GM18502 (cell line): ENCODE data around the gene TMEM238.
"Not testable (repeated sequence)": the region's sequence is repeated elsewhere in the genome, so short reads cannot be mapped to it uniquely, and the experiment has no call there.

Experiments used
- ATAC-seq: cut with Tn5 transposase; IDR thresholded peaks from one replicate; pipeline ENCODE4 v1.9.1; 2021; ENCODE audit warnings: mild to moderate bottlenecking; ENCODE audit not compliant: unreplicated experiment, poor library complexity

Gene TMEM238

GRCh38 chr19:55341595-55342531 lies 42.2 kb downstream of the TMEM238 start:
- ATAC-seq, result no peak

GRCh38 chr19:55341171-55341588 lies 42.9 kb downstream of the TMEM238 start:
- ATAC-seq, result no peak

GRCh38 chr19:55340784-55341147 lies 43.3 kb downstream of the TMEM238 start:
- no peak for ATAC-seq

GRCh38 chr19:55339889-55340783 lies 44.0 kb downstream of the TMEM238 start:
- ATAC-seq, result no peak

GRCh38 chr19:55339105-55339888 lies 44.8 kb downstream of the TMEM238 start, which contains the start of gene KMT5C:
KMT5C (plus strand) TSS chr19:55339876; CDS start chr19:55341937, 2,061 bp downstream.
- peak; percentile 81 for ATAC-seq

- ATAC-seq, result no peak
Observed at GRCh38 chr19:55336101-55336500, 48.0 kb downstream of the TMEM238 start.

- ATAC-seq, result no peak
Observed at GRCh38 chr19:55333870-55334269, 50.2 kb downstream of the TMEM238 start.

- not testable (repeated sequence) for ATAC-seq
Observed at GRCh38 chr19:55329791-55330190, 54.3 kb downstream of the TMEM238 start.
